ENCODE data around the gene PDPN. TPM values are rescaled to one million over a fixed set of nuclear protein-coding genes. Genes with fewer than 3 reads are reported as not detected.

Gene PDPN
- total and polyA plus RNA-seq, 2 of the 13 experiments (the other 11 are each of a cell fraction or from before 2014, with no cell fraction given), result not detected

- BruUV-seq (replicated peaks), result no TSS peak
- POLR2A ChIA-PET, result no interaction called here
Measured at GRCh38 chr1:13570924-13571323, 12.7 kb upstream of the PDPN start.

GRCh38 chr1:13573586-13573985, 10.0 kb upstream of the PDPN start:
- no peak for ATAC-seq
- no peaks in the 10 kb centered on the region for H3K4me1 ChIP-seq (ENCODE audit: insufficient read depth, low read length)
- ChIA-PET CTCF (ENCODE audit: low intra/inter-chr PET ratio, low total read pairs) (no interaction called here), POLR2A (no interaction called here)
- intact Hi-C loops (cut with micrococcal nuclease; ENCODE audit: unreplicated experiment), result no loop called here
- TF ChIP-seq HNRNPL (IDR thresholded peaks at IDR 0.05; ENCODE audit: low read depth, low read length), result no peak
- TF ChIP-seq ZNF746 (CRISPR knock-in tag; IDR thresholded peaks at IDR 0.05), result no peak
- TF ChIP-seq, protein P1, sequence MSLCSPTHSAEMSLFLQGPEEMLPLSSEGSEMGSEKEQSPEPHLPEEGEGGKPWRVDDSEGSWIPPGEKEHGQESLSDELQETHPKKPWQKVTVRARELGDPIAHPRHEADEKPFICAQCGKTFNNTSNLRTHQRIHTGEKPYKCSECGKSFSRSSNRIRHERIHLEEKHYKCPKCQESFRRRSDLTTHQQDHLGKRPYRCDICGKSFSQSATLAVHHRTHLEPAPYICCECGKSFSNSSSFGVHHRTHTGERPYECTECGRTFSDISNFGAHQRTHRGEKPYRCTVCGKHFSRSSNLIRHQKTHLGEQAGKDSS (CRISPR knock-in tag; IDR thresholded peaks at IDR 0.05; ENCODE audit: borderline replicate concordance, low read depth), result no peak
- no peak for TF ChIP-seq GFI1 (CRISPR knock-in tag; IDR thresholded peaks at IDR 0.05; ENCODE audit: borderline replicate concordance)
- no peak for TF ChIP-seq NCOR1 (IDR thresholded peaks at IDR 0.05; ENCODE audit: borderline replicate concordance, low read length)
- TF ChIP-seq ZBTB7B (CRISPR knock-in tag; IDR thresholded peaks at IDR 0.05), result no peak
- no peak for TF ChIP-seq THAP8 (CRISPR knock-in tag; IDR thresholded peaks at IDR 0.05; ENCODE audit: borderline replicate concordance)
- TF ChIP-seq MAFK (conservative IDR thresholded peaks at IDR 0.05 in 1 of 2, IDR thresholded peaks at IDR 0.05 in 1 of 2; ENCODE audit: low read length in 2 of 2), result no peak
- TF ChIP-seq ZNF367 (CRISPR knock-in tag; IDR thresholded peaks at IDR 0.05; ENCODE audit: borderline replicate concordance), result no peak
- no peak for TF ChIP-seq NFIC (IDR thresholded peaks at IDR 0.05; ENCODE audit: low read length)
- no peak for TF ChIP-seq TEAD2 (CRISPR knock-in tag; IDR thresholded peaks at IDR 0.05)
- no peak for TF ChIP-seq MXI1 (IDR thresholded peaks at IDR 0.05; ENCODE audit: borderline replicate concordance, low read depth, low read length)
- no peak for TF ChIP-seq ZSCAN21 (CRISPR knock-in tag; IDR thresholded peaks at IDR 0.05; ENCODE audit: borderline replicate concordance)
- TF ChIP-seq ZNF749 (CRISPR knock-in tag; IDR thresholded peaks at IDR 0.05; ENCODE audit: borderline replicate concordance), result no peak
- H3K36me3 ChIP-seq (replicated peaks in 1 of 2; ENCODE audit: control insufficient read depth in 1 of 2, insufficient read depth in 2 of 2, low read length in 2 of 2), result no peaks in the 10 kb centered on the region
- H3K4me2 ChIP-seq (ENCODE audit: low read depth, low read length), result no peak overlapping the region
- WGBS (ENCODE audit: low lambda C conversion rate), result 38% methylated on average over 4 of the region's 4 CpGs
- H4K20me1 ChIP-seq (ENCODE audit: insufficient read depth, low read length), result no peaks in the 10 kb centered on the region
- no peak overlapping the region for H3K4me3 ChIP-seq (replicated peaks in 1 of 3; ENCODE audit: insufficient read depth in 1 of 3, low read depth in 2 of 3, low read length in 3 of 3)
- no peak for DNase-seq (ENCODE audit: low spot score)
- no peak overlapping the region for H3K9ac ChIP-seq (ENCODE audit: insufficient read depth, low read depth, low read length)
- no TSS peak for BruUV-seq (replicated peaks)
- H3K27ac ChIP-seq (ENCODE audit: extremely low read length, insufficient read depth, low read length), result no peak overlapping the region
- in situ Hi-C loops (cut with HindIII; ENCODE audit: extremely low pct_ligation_motif_present, low pct_unique_long_range_greater_than_20kb), result no loop called here
- no peaks in the 10 kb centered on the region for H3K79me2 ChIP-seq (ENCODE audit: insufficient read depth, low read length)
- H3K27me3 ChIP-seq (ENCODE audit: control insufficient read depth in 1 of 2, insufficient read depth in 2 of 2, low read length in 2 of 2), result peaks cover 2 to 11% of the 10 kb centered on the region in 2 experiments; a peak in 2 of 5 replicates
- H3K9me3 ChIP-seq (ENCODE audit: low read length), result no peaks in the 10 kb centered on the region
- no peak for FAIRE-seq
- no peak overlapping the region for H2AFZ ChIP-seq (ENCODE audit: low read length)

More at GRCh38 chr1:13570924-13571323, 12.7 kb upstream of the PDPN start:
- H3K9me3 ChIP-seq (ENCODE audit: low read length), result no peaks in the 10 kb centered on the region
- FAIRE-seq, result no peak
- no peaks in the 10 kb centered on the region for H3K4me1 ChIP-seq (ENCODE audit: insufficient read depth, low read length)
- H2AFZ ChIP-seq (ENCODE audit: low read length), result no peak overlapping the region
- H3K9ac ChIP-seq (ENCODE audit: insufficient read depth, low read depth, low read length), result no peak overlapping the region
- intact Hi-C loops (cut with micrococcal nuclease; ENCODE audit: unreplicated experiment), result no loop called here
- H3K4me2 ChIP-seq (ENCODE audit: low read depth, low read length), result no peak overlapping the region
- no peak for TF ChIP-seq ZBTB7A (CRISPR knock-in tag; IDR thresholded peaks at IDR 0.05)
- TF ChIP-seq, protein P2, sequence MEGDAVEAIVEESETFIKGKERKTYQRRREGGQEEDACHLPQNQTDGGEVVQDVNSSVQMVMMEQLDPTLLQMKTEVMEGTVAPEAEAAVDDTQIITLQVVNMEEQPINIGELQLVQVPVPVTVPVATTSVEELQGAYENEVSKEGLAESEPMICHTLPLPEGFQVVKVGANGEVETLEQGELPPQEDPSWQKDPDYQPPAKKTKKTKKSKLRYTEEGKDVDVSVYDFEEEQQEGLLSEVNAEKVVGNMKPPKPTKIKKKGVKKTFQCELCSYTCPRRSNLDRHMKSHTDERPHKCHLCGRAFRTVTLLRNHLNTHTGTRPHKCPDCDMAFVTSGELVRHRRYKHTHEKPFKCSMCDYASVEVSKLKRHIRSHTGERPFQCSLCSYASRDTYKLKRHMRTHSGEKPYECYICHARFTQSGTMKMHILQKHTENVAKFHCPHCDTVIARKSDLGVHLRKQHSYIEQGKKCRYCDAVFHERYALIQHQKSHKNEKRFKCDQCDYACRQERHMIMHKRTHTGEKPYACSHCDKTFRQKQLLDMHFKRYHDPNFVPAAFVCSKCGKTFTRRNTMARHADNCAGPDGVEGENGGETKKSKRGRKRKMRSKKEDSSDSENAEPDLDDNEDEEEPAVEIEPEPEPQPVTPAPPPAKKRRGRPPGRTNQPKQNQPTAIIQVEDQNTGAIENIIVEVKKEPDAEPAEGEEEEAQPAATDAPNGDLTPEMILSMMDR (CRISPR knock-in tag; IDR thresholded peaks at IDR 0.05), result peak; percentile 18; the same call in 1 of the 2 replicates
- no peaks in the 10 kb centered on the region for H3K27me3 ChIP-seq (ENCODE audit: control insufficient read depth in 1 of 2, insufficient read depth in 2 of 2, low read length in 2 of 2)
- no peaks in the 10 kb centered on the region for H3K79me2 ChIP-seq (ENCODE audit: insufficient read depth, low read length)
- ATAC-seq, result no peak
- no peaks in the 10 kb centered on the region for H3K36me3 ChIP-seq (replicated peaks in 1 of 2; ENCODE audit: control insufficient read depth in 1 of 2, insufficient read depth in 2 of 2, low read length in 2 of 2)
- 35% methylated on average over 5 of the region's 5 CpGs for WGBS (ENCODE audit: low lambda C conversion rate)
- no peak overlapping the region for H3K4me3 ChIP-seq (replicated peaks in 1 of 3; ENCODE audit: insufficient read depth in 1 of 3, low read depth in 2 of 3, low read length in 3 of 3)
- CTCF ChIA-PET (ENCODE audit: low intra/inter-chr PET ratio, low total read pairs), result no interaction called here
- no peak for DNase-seq (ENCODE audit: low spot score)
- no peak overlapping the region for H3K27ac ChIP-seq (ENCODE audit: extremely low read length, insufficient read depth, low read length)
- in situ Hi-C loops (cut with HindIII; ENCODE audit: extremely low pct_ligation_motif_present, low pct_unique_long_range_greater_than_20kb), result no loop called here
- no peaks in the 10 kb centered on the region for H4K20me1 ChIP-seq (ENCODE audit: insufficient read depth, low read length)
